CD4-positive, alpha-beta T cell treated with Interleukin-17A for 1 hour (primary cell): ENCODE measurements around the gene FARS2.
A peak's percentile ranks its signal among the peaks of the same experiment; 100 is the strongest.

ENCODE experiments used
- DNase-seq: peaks from one replicate; pipeline ENCODE4 v3.0.0-alpha.2; 2020

The FARS2 gene

GRCh38 chr6:5331845-5332442, 70.6 kb downstream of the FARS2 start:
- DNase-seq = no peak

- no peak for DNase-seq
These were observed 72.3 kb downstream of the FARS2 start for GRCh38 chr6:5333658-5334057.

- DNase-seq = no peak
These were observed 73.0 kb downstream of the FARS2 start for GRCh38 chr6:5334341-5334740.

- no peak for DNase-seq
These were observed 73.7 kb downstream of the FARS2 start for GRCh38 chr6:5335020-5335419.

GRCh38 chr6:5337573-5337972, 76.3 kb downstream of the FARS2 start:
- no peak for DNase-seq

- no peak for DNase-seq
These were observed 77.1 kb downstream of the FARS2 start for GRCh38 chr6:5338177-5338960.

GRCh38 chr6:5339786-5340185, 78.5 kb downstream of the FARS2 start:
- no peak for DNase-seq

GRCh38 chr6:5341845-5342244, 80.5 kb downstream of the FARS2 start:
- no peak for DNase-seq

- no peak for DNase-seq
These were observed 82.7 kb downstream of the FARS2 start for GRCh38 chr6:5343998-5344397.

- no peak for DNase-seq
These were observed 84.0 kb downstream of the FARS2 start for GRCh38 chr6:5345324-5345723.

- DNase-seq = no peak
These were observed 90.4 kb downstream of the FARS2 start for GRCh38 chr6:5351552-5352210.

- no peak for DNase-seq
These were observed 92.7 kb downstream of the FARS2 start for GRCh38 chr6:5353971-5354370.

- DNase-seq = no peak
These were observed 96.2 kb downstream of the FARS2 start for GRCh38 chr6:5357486-5357885.

- DNase-seq = no peak
These were observed 98.1 kb downstream of the FARS2 start for GRCh38 chr6:5359417-5359816.

GRCh38 chr6:5361396-5361795, 100.1 kb downstream of the FARS2 start:
- no peak for DNase-seq

GRCh38 chr6:5365436-5366195, 104.3 kb downstream of the FARS2 start:
- no peak for DNase-seq

- DNase-seq = no peak
These were observed 105.6 kb downstream of the FARS2 start for GRCh38 chr6:5366941-5367340.

- DNase-seq = no peak
These were observed 106.2 kb downstream of the FARS2 start for GRCh38 chr6:5367510-5367909.

- DNase-seq = no peak
These were observed 112.1 kb downstream of the FARS2 start for GRCh38 chr6:5373430-5373829.

GRCh38 chr6:5378331-5378730, 117.0 kb downstream of the FARS2 start:
- no peak for DNase-seq

- peak; percentile 10 for DNase-seq
These were observed 118.4 kb downstream of the FARS2 start for GRCh38 chr6:5379647-5380242.

GRCh38 chr6:5383856-5384255, 122.5 kb downstream of the FARS2 start:
- no peak for DNase-seq

- DNase-seq = no peak
These were observed 123.0 kb downstream of the FARS2 start for GRCh38 chr6:5384276-5384675.
